AG08395 (cell line): ENCODE data around the gene GNAI1.
"Not testable (repeated sequence)": the region's sequence is repeated elsewhere in the genome, so short reads cannot be mapped to it uniquely, and the experiment has no call there.

Experiments
- DNase-seq: peaks from one replicate; pipeline ENCODE4 v3.0.0; 2012; ENCODE audit warnings: mixed read lengths, low spot score

Gene GNAI1

GRCh38 chr7:80132594-80132993 lies 2.0 kb upstream of the GNAI1 start:
- DNase-seq = no peak

- no peak for DNase-seq
Observed at GRCh38 chr7:80133361-80134114, 1.1 kb upstream of the GNAI1 start.

- no peak for DNase-seq
Observed at GRCh38 chr7:80134115-80134535, 506 bp upstream of the GNAI1 start.

- peak; percentile 17 for DNase-seq
Observed at GRCh38 chr7:80135309-80136104, 876 bp downstream of the GNAI1 start.

- DNase-seq = peak; percentile 36
Observed at GRCh38 chr7:80136261-80137055, 1.8 kb downstream of the GNAI1 start.

GRCh38 chr7:80137410-80137809 lies 2.8 kb downstream of the GNAI1 start:
- DNase-seq = no peak

- no peak for DNase-seq
Observed at GRCh38 chr7:80139236-80139635, 4.6 kb downstream of the GNAI1 start.

GRCh38 chr7:80140388-80140787 lies 5.8 kb downstream of the GNAI1 start:
- no peak for DNase-seq

- no peak for DNase-seq
Observed at GRCh38 chr7:80141376-80141775, 6.7 kb downstream of the GNAI1 start.

GRCh38 chr7:80142853-80143580 lies 8.4 kb downstream of the GNAI1 start:
- no peak for DNase-seq

- no peak for DNase-seq
Observed at GRCh38 chr7:80145780-80146422, 11.3 kb downstream of the GNAI1 start.

GRCh38 chr7:80146545-80147182 lies 12.0 kb downstream of the GNAI1 start:
- DNase-seq = no peak

GRCh38 chr7:80147543-80148391 lies 13.1 kb downstream of the GNAI1 start:
- DNase-seq = peak; percentile 30

GRCh38 chr7:80150611-80151273 lies 16.1 kb downstream of the GNAI1 start:
- peak; percentile 25 for DNase-seq

- DNase-seq = peak; percentile 63
Observed at GRCh38 chr7:80151274-80151665, 16.6 kb downstream of the GNAI1 start.

GRCh38 chr7:80153446-80153845 lies 18.8 kb downstream of the GNAI1 start:
- DNase-seq = no peak

- no peak for DNase-seq
Observed at GRCh38 chr7:80154656-80155333, 20.2 kb downstream of the GNAI1 start.

GRCh38 chr7:80155374-80155773 lies 20.7 kb downstream of the GNAI1 start:
- no peak for DNase-seq

GRCh38 chr7:80157770-80158169 lies 23.1 kb downstream of the GNAI1 start:
- not testable (repeated sequence) for DNase-seq
